NCI-H2107 (cell line): Measurements from ENCODE around the gene NMT1.

Experiments
- DNase-seq: peaks from one replicate; lab custom pipeline; 2025; lab: John Stamatoyannopoulos, UW

Gene NMT1

GRCh38 chr17:45136846-45137560 lies 75.9 kb downstream of the NMT1 start:
- no peak for DNase-seq

DNA sequence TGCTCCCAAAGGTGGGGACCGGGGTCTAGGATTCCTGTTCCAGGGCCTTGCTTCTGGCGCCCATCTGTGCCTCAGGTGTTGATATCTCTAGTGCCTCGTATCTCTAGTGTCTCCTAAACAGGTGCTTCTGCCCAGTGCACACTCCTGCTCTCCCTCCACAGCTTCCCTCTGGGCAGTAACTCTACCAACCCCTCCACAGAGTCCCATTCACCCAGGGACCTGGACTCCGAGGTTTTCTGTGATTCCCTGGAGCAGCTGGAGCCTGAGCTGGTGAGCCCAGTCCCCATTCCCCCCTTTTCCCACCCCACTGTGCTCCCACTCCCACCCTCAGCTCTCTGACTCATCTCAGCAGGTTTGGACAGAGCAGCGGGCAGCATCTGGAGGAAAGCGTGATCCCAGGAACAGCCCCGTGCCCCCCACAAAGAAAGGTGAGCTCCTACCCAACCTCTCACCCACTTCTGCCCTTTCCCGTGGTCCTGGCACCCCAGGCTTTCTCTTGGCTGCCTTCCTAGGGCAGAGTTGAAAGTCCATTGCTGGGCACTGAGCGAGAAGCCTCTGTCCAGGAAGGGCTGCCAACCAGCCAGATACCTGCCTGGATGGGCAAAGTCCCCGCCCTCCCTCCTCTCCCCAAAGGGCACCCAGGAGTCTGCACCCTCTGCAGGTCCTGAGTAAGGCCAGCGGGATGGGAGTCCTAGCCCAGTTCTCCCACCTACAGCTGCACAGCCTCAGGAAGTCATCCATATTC lies 76.6 kb downstream of the NMT1 start:
- DNase-seq = no peak

DNA sequence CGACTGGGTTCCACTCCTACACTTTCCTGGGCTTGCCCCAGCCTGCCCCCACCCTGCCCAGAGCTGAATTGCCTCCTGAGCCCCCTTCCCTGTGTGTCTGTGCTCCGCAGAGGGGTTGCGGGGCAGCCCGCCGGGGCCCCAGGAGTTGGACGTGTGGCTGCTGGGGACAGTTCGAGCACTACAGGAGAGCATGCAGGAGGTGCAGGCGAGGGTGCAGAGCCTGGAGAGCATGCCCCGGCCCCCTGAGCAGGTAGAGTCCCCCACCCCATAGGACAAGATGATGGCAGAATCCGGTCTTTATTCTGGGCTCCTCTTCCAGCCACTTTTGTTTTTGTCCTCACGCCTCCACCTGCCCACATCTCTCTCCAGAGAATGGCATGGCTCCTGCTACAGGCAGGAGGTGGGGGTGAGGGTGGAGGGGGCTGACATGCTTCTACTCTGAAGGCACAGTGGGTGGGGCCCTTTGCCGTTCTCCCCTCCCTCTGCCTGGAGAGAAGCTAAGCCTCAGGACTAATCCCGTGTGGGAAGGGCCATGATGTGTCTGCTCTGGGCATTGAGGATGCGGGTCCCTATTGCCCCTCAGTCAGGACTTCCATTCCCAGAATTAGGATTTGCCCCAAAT lies 77.9 kb downstream of the NMT1 start:
- no peak for DNase-seq

DNA sequence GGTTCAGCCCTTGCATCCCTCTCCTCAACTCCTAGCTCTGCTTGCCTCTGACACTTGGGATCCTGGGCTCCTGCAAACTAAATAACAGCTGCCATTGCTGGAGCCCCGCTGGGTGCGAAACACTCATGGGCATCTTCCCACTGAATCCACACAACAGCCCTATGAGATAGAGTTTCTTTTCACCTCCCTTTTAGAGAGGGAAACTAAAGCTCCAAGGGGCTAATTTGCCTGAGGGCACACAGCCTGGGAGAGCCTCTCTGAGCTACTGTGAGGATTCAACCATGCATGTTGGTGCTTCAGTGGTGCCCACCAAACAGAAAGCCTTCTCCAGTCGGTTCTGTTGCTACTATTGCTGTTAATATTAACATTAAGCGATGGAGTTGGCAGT lies 78.4 kb downstream of the NMT1 start:
- no peak for DNase-seq

DNA sequence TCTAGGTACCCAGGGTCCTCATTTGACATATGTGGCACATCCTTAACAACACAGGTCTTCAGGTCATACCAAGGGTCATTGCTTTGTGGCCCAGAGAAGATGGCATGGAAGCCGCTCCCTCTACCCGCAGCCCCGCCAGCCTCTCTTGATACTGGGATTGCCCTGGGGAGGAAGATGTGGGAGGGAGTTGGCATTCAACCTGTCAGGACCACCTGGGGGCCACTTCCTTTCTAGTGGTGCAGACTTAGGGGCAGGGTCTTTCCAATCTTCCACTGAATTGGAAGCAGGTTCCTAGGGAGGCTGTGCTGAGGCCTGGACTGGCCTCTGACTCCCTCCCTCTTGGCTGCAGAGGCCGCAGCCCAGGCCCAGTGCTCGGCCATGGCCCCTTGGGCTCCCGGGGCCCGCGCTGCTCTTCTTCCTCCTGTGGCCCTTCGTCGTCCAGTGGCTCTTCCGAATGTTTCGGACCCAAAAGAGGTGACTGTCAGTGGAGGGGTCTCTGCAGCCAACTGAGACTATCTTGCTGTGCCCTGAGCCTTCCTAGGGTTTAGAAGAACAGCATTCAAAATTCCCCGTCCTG lies 82.1 kb downstream of the NMT1 start:
- DNase-seq = no peak

DNA sequence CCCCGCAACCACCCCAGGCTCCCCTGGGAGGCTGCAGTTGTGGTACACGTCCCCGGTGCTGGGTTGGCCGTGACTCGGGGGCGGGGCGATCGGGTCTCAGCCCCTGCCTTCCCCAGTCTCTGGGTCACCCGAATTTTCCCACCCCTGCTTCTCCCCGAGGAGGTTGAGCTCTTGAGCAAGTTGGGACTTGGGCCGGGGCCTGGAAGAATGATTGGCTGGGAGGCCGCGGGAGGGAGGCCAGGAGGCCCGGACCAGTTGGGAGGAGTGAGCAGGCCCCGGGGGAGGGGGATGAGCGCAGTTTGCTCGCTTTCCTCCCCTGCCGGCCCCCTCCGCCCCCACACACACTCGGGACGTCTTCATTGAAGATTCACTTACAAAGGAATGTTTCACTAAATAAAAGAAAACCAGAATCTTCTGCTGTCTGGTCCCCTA lies 82.7 kb downstream of the NMT1 start:
- no peak for DNase-seq

- no peak for DNase-seq
These were observed 83.3 kb downstream of the NMT1 start for GRCh38 chr17:45144199-45145034.

GRCh38 chr17:45145035-45145389 lies 83.9 kb downstream of the NMT1 start:
- no peak for DNase-seq

DNA sequence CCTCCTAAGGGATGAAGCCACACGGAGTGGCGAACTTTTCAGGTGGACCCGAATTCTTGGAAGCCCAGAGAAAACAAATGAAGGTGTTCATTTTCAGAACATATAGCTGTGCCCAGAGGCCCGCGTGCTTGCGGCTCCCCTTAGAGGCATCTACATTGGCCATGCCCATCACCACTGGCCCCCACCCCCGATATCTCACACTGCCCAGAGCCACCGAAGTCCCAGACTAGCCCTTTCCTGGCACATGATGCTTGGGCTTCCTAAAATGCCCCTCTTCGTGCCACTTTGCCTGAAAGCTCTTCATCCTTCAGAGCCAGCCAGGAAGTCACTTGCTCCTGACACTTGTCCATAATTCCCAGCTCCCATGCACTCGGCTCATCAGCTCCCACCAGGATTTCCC lies 85.0 kb downstream of the NMT1 start:
- DNase-seq = no peak

DNA sequence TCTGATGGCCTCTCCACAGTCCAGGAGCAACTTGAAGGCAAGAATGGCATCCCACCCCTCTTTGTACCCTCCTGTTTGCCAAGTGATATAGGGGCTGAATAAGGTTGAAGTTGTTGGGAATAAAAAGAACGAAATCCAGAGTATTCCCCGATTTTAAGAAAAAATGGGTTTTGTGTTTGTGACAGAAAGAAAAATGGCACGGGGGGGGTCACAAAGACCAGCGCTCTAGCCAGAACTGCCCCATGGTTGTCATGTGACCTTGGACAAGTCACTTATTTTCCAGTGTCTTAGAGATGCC lies 85.4 kb downstream of the NMT1 start:
- DNase-seq = no peak

GRCh38 chr17:45146890-45147580 lies 85.9 kb downstream of the NMT1 start:
- DNase-seq = peak; percentile 71

- DNase-seq = peak; percentile 71
These were observed 86.6 kb downstream of the NMT1 start for GRCh38 chr17:45147581-45148182.

- peak; percentile 99 for DNase-seq
These were observed 87.3 kb downstream of the NMT1 start, which contains the start of gene HEXIM1 for GRCh38 chr17:45148183-45149036. Gene HEXIM1, plus strand, starts transcription at chr17:45148475. Its CDS starts 716 bp downstream, at chr17:45149191.

DNA sequence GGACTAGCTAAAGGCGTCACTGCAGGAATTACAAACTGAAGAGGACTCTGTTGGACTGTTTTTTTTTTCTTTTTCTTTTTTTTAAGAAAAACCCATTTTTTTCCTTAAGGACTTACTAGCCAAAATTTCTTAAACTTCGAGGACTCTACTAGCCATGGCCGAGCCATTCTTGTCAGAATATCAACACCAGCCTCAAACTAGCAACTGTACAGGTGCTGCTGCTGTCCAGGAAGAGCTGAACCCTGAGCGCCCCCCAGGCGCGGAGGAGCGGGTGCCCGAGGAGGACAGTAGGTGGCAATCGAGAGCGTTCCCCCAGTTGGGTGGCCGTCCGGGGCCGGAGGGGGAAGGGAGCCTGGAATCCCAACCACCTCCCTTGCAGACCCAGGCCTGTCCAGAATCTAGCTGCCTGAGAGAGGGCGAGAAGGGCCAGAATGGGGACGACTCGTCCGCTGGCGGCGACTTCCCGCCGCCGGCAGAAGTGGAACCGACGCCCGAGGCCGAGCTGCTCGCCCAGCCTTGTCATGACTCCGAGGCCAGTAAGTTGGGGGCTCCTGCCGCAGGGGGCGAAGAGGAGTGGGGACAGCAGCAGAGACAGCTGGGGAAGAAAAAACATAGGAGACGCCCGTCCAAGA lies 88.0 kb downstream of the NMT1 start:
- DNase-seq = peak; percentile 33

- DNase-seq = peak; percentile 22
These were observed 88.8 kb downstream of the NMT1 start for GRCh38 chr17:45149669-45150664.

DNA sequence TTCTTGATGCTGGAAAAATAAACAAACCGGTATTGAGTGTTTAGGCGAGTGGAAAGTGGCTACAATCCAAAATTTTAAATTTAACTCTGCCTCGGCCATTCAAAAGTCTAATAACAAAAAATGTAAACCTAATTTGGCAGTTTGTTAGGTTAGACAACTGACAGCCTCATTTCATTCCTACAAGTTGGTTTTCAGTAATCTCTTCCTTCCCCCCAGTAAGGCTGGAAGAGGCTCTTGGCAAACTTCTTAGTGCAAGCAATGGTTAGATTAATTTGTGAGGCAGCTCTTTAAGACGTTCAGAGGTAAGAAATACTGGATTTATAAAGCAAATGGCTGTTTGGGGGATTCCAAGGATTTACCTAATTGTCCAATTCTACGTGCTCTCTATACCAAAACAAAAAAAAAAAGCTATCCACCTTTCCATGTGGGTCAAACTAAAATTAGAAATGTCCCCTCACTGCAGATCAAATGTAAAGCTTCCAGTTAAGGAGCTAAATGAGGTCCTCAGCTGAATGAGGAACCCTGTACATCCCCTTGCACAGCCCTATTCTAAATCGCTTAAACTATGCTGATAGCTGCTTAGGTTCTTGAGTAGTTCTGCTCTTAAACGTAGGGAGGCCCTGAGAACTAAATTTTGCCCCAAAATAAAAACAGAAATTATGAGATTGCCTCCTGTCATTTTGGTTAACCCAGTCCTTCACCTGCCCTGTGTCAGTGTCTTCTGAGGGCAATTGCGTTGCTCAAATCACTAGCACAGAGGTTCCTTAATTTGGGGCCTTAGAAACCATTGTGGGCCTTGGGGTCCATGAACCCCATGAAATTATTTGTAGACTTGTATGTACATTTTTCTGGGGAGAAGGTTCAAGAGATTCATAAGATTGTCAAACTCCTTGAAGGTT lies 90.0 kb downstream of the NMT1 start:
- no peak for DNase-seq

- no peak for DNase-seq
These were observed 93.9 kb downstream of the NMT1 start for GRCh38 chr17:45155029-45155428.
